CD4-positive, CD25-positive, alpha-beta regulatory T cell (primary cell): Measurements from ENCODE around the gene VSIG8. TPM values are rescaled to one million over a fixed set of nuclear protein-coding genes. Genes with fewer than 3 reads are reported as not detected.

Source experiments
- ATAC-seq, 2 donors: fragments of 150-1000 bp; cut with Tn5 transposase; one replicate each; pipeline ENCODE4 v1.10.0; 2021; ENCODE audit warnings: low read depth in 2 of 2, moderate number of reproducible peaks in 2 of 2, moderate library complexity in 1 of 2
- DNase-seq, 3 donors: peaks; one replicate each; pipeline versions ENCODE4 v3.0.0 to v3.0.0-alpha.2; 2012 to 2022; ENCODE audit warnings: mixed read lengths in 1 of 3
- H3K27ac ChIP-seq: one replicate; pipeline ENCODE4 v1.7.0; 2013; ENCODE audit warnings: mild to moderate bottlenecking, low read length; ENCODE audit not compliant: insufficient read depth, poor library complexity, severe bottlenecking
- H3K27me3 ChIP-seq: one replicate; pipeline ENCODE4 v1.7.0; 2013; ENCODE audit warnings: low read length; ENCODE audit not compliant: control insufficient read depth, insufficient read depth
- H3K36me3 ChIP-seq: one replicate; pipeline ENCODE4 v1.7.0; 2013; ENCODE audit warnings: mild to moderate bottlenecking, low read length, moderate library complexity; ENCODE audit not compliant: control insufficient read depth, insufficient read depth
- H3K4me1 ChIP-seq: 2 replicates; pipeline ENCODE4 v1.7.0; 2013; ENCODE audit warnings: mild to moderate bottlenecking, low read length; ENCODE audit not compliant: insufficient read depth, control insufficient read depth, poor library complexity, severe bottlenecking
- H3K4me3 ChIP-seq: one replicate; pipeline ENCODE4 v1.7.0; 2013; ENCODE audit warnings: low read depth, mild to moderate bottlenecking, low read length, moderate library complexity
- H3K9me3 ChIP-seq, 2 experiments: 1 replicate in 1 of 2; 2 replicates in 1 of 2; pipeline ENCODE4 v1.7.0; 2013; ENCODE audit warnings: low read length in 2 of 2, mild to moderate bottlenecking in 1 of 2, moderate library complexity in 1 of 2; ENCODE audit not compliant: control insufficient read depth in 2 of 2
- H3K27ac Mint-ChIP-seq, 3 donors: one replicate each; pipeline ENCODE4 v1.8.0; 2020 to 2022; ENCODE audit warnings: mild to moderate bottlenecking in 3 of 3, mixed read lengths in 3 of 3, moderate library complexity in 2 of 3
- H3K27me3 Mint-ChIP-seq: one replicate; pipeline ENCODE4 v1.8.0; 2022; ENCODE audit warnings: mild to moderate bottlenecking, mixed read lengths
- H3K36me3 Mint-ChIP-seq: one replicate; pipeline ENCODE4 v1.8.0; 2020; ENCODE audit warnings: mixed read lengths
- H3K4me1 Mint-ChIP-seq, 4 donors: one replicate each; pipeline ENCODE4 v1.8.0; 2020 to 2022; ENCODE audit warnings: mixed read lengths in 4 of 4, mild to moderate bottlenecking in 1 of 4
- H3K4me3 Mint-ChIP-seq, 4 donors: one replicate each; pipeline ENCODE4 v1.8.0; 2020 to 2022; ENCODE audit warnings: mild to moderate bottlenecking in 4 of 4, mixed read lengths in 4 of 4, moderate library complexity in 3 of 4
- H3K9me3 Mint-ChIP-seq, 7 donors: one replicate each; pipeline ENCODE4 v1.8.0; 2020 to 2022; ENCODE audit warnings: mixed read lengths in 7 of 7, mild to moderate bottlenecking in 3 of 7, moderate library complexity in 2 of 7
- polyA plus RNA-seq, 4 donors: library from polyadenylated mRNA; unstranded; fragments of 300-500 nt; fragmentation: Illumina TruSeq; gene quantifications; one replicate each; pipeline ENCODE4 v1.2.3, GENCODE V29; 2021
- total RNA-seq: library from RNA; stranded (reverse); gene quantifications from one replicate; pipeline ENCODE4 v1.2.3, GENCODE V29; 2022

VSIG8 gene
- total and polyA plus RNA-seq, 5 donors from 2014 or later = not detected

GRCh38 chr1:159881622-159882526 is 19.4 kb upstream of the VSIG8 start:
- H3K36me3 ChIP-seq = no peaks in the 10 kb centered on the region
- no peaks in the 10 kb centered on the region for H3K9me3 Mint-ChIP-seq
- no peak for DNase-seq
- no peaks in the 10 kb centered on the region for H3K27me3 Mint-ChIP-seq
- no peaks in the 10 kb centered on the region for H3K4me1 Mint-ChIP-seq
- H3K27me3 ChIP-seq = no peaks in the 10 kb centered on the region
- H3K4me1 ChIP-seq = no peaks in the 10 kb centered on the region
- no peak overlapping the region for H3K4me3 ChIP-seq
- no peak overlapping the region for H3K27ac Mint-ChIP-seq
- no peak for ATAC-seq
- H3K27ac ChIP-seq = no peak overlapping the region
- H3K36me3 Mint-ChIP-seq = no peaks in the 10 kb centered on the region
- no peaks in the 10 kb centered on the region for H3K9me3 ChIP-seq
- H3K4me3 Mint-ChIP-seq = no peak overlapping the region

- Histone ChIP-seq H3K4me1 (no peaks in the 10 kb centered on the region), H3K4me3 (no peak overlapping the region), H3K27ac (no peak overlapping the region), H3K36me3 (no peaks in the 10 kb centered on the region), H3K27me3 (no peaks in the 10 kb centered on the region), H3K9me3 (no peaks in the 10 kb centered on the region)
- DNase-seq = no peak
- Mint-ChIP-seq H3K36me3 (peaks cover 3% of the 10 kb centered on the region), H3K27ac (no peak overlapping the region), H3K4me1 (no peaks in the 10 kb centered on the region), H3K4me3 (no peak overlapping the region), H3K9me3 (no peaks in the 10 kb centered on the region), H3K27me3 (no peaks in the 10 kb centered on the region)
- no peak for ATAC-seq
Observed at GRCh38 chr1:159880430-159880829, 18.0 kb upstream of the VSIG8 start.

GRCh38 chr1:159879977-159880376 is 17.5 kb upstream of the VSIG8 start:
- Histone ChIP-seq H3K36me3 (no peaks in the 10 kb centered on the region), H3K4me1 (no peaks in the 10 kb centered on the region), H3K27ac (no peak overlapping the region), H3K4me3 (no peak overlapping the region), H3K9me3 (no peaks in the 10 kb centered on the region), H3K27me3 (no peaks in the 10 kb centered on the region)
- Mint-ChIP-seq H3K4me1 (no peaks in the 10 kb centered on the region), H3K4me3 (no peak overlapping the region), H3K27me3 (no peaks in the 10 kb centered on the region), H3K36me3 (peaks cover 3% of the 10 kb centered on the region), H3K27ac (no peak overlapping the region), H3K9me3 (peaks cover 0 to 1% (median 0%) of the 10 kb centered on the region in 7 donors)
- ATAC-seq (no peak), DNase-seq (no peak)

GRCh38 chr1:159879136-159879535 is 16.7 kb upstream of the VSIG8 start:
- Histone ChIP-seq H3K4me1 (no peaks in the 10 kb centered on the region), H3K4me3 (no peak overlapping the region), H3K9me3 (no peaks in the 10 kb centered on the region), H3K27ac (no peak overlapping the region), H3K36me3 (no peaks in the 10 kb centered on the region), H3K27me3 (no peaks in the 10 kb centered on the region)
- H3K27me3 Mint-ChIP-seq = no peaks in the 10 kb centered on the region
- no peaks in the 10 kb centered on the region for H3K4me1 Mint-ChIP-seq
- peaks cover 3% of the 10 kb centered on the region for H3K36me3 Mint-ChIP-seq
- peaks cover 0 to 1% (median 0%) of the 10 kb centered on the region in 7 donors for H3K9me3 Mint-ChIP-seq
- no peak overlapping the region for H3K4me3 Mint-ChIP-seq
- no peak overlapping the region for H3K27ac Mint-ChIP-seq
- no peak for ATAC-seq
- DNase-seq = no peak

- Histone ChIP-seq H3K27me3 (no peaks in the 10 kb centered on the region), H3K9me3 (no peaks in the 10 kb centered on the region), H3K4me3 (no peak overlapping the region), H3K36me3 (no peaks in the 10 kb centered on the region), H3K27ac (no peak overlapping the region), H3K4me1 (no peaks in the 10 kb centered on the region)
- ATAC-seq (no peak), DNase-seq (no peak)
- Mint-ChIP-seq H3K9me3 (peaks cover 0 to 1% (median 0%) of the 10 kb centered on the region in 7 donors), H3K36me3 (peaks cover 3% of the 10 kb centered on the region), H3K4me3 (no peak overlapping the region), H3K27ac (no peak overlapping the region), H3K4me1 (no peaks in the 10 kb centered on the region), H3K27me3 (no peaks in the 10 kb centered on the region)
Observed at GRCh38 chr1:159877695-159878444, 15.4 kb upstream of the VSIG8 start.

- no peaks in the 10 kb centered on the region for H3K4me1 ChIP-seq
- Mint-ChIP-seq H3K4me3 (no peak overlapping the region), H3K9me3 (peaks cover 0 to 1% (median 0%) of the 10 kb centered on the region in 7 donors), H3K4me1 (no peaks in the 10 kb centered on the region), H3K27ac (no peak overlapping the region), H3K27me3 (peaks cover 17% of the 10 kb centered on the region), H3K36me3 (peaks cover 3% of the 10 kb centered on the region)
- DNase-seq = no peak
- no peaks in the 10 kb centered on the region for H3K27me3 ChIP-seq
- no peak overlapping the region for H3K4me3 ChIP-seq
- H3K9me3 ChIP-seq = no peaks in the 10 kb centered on the region
- no peaks in the 10 kb centered on the region for H3K36me3 ChIP-seq
- no peak overlapping the region for H3K27ac ChIP-seq
- ATAC-seq = no peak
Observed at GRCh38 chr1:159873530-159874143, 11.2 kb upstream of the VSIG8 start.

- Histone ChIP-seq H3K9me3 (no peaks in the 10 kb centered on the region), H3K4me3 (no peak overlapping the region), H3K27me3 (no peaks in the 10 kb centered on the region), H3K4me1 (no peaks in the 10 kb centered on the region), H3K36me3 (no peaks in the 10 kb centered on the region), H3K27ac (no peak overlapping the region)
- ATAC-seq (no peak), DNase-seq (no peak)
- Mint-ChIP-seq H3K4me1 (no peaks in the 10 kb centered on the region), H3K27me3 (peaks cover 17% of the 10 kb centered on the region), H3K9me3 (peaks cover 0 to 1% (median 0%) of the 10 kb centered on the region in 7 donors), H3K36me3 (peaks cover 3% of the 10 kb centered on the region), H3K27ac (no peak overlapping the region), H3K4me3 (no peak overlapping the region)
Observed at GRCh38 chr1:159872891-159873290, 10.4 kb upstream of the VSIG8 start.
